ENCODE measurements around the gene PADI1.

PADI1 gene, protein sequence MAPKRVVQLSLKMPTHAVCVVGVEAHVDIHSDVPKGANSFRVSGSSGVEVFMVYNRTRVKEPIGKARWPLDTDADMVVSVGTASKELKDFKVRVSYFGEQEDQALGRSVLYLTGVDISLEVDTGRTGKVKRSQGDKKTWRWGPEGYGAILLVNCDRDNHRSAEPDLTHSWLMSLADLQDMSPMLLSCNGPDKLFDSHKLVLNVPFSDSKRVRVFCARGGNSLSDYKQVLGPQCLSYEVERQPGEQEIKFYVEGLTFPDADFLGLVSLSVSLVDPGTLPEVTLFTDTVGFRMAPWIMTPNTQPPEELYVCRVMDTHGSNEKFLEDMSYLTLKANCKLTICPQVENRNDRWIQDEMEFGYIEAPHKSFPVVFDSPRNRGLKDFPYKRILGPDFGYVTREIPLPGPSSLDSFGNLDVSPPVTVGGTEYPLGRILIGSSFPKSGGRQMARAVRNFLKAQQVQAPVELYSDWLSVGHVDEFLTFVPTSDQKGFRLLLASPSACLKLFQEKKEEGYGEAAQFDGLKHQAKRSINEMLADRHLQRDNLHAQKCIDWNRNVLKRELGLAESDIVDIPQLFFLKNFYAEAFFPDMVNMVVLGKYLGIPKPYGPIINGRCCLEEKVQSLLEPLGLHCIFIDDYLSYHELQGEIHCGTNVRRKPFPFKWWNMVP

GRCh38 chr1:17204546-17205440, at the start of gene PADI1:
Gene PADI1, plus strand, starts transcription at chr1:17205128. Its CDS starts 90 bp downstream, at chr1:17205218.
- no peak for DNase-seq

GRCh38 chr1:17155257-17155920, 49.5 kb upstream of the PADI1 start:
- DNase-seq, result no peak

- no peak for DNase-seq
These were observed 48.8 kb upstream of the PADI1 start for GRCh38 chr1:17156108-17156507.

DNA sequence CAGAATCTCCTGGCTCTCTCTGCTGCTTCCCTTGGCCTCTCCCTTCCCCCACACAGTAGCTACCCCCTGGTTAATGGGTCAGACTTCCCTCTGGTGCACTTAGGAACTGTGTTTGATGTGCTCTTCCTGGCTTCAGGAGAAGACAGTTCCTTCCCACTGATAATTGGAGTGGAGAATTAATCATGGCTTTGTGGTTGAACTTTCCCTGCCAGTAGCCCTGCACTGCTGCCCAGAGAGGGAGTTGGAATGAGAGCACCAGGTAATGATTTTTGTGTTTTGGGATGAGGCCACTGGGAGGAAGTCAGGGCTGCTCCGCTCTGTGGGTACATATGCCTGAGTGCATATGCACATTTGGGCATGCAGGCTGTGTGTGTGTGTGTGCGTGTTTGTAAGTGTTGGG, 46.0 kb upstream of the PADI1 start:
- no peak for DNase-seq

DNA sequence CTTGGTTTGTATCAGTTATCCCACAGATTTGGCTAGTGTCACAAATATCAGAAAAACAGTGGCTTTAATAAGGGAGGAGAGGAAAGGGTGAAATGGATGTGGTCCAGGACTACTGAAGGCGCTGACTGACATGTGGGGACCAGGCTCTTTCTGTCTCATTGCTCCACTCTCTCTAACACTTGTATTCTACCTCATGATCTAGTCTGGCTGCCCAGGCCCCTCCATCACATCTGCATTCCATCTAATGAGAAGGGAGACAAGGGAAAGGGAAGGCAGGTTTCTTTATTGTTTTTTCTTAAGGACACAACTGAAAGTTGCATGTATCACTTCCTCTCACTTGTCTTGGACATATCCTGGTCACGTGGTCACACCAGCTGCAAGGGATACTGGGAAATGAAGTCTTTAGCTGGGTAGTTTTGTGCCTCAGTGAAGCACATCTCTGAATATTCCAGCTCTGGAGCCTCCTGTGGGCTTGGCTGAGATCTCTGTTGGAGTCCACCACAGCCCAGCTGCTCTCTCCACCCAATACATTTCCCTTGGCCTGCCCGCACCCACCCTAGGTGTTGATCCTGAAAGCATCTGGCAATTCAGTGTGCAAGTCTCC, 43.7 kb upstream of the PADI1 start:
- DNase-seq, result no peak

GRCh38 chr1:17161926-17162800, 42.8 kb upstream of the PADI1 start:
- DNase-seq, result no peak

- no peak for DNase-seq
These were observed 42.0 kb upstream of the PADI1 start for GRCh38 chr1:17162941-17163340.

- DNase-seq, result no peak
These were observed 41.6 kb upstream of the PADI1 start for GRCh38 chr1:17163371-17163770.

DNA sequence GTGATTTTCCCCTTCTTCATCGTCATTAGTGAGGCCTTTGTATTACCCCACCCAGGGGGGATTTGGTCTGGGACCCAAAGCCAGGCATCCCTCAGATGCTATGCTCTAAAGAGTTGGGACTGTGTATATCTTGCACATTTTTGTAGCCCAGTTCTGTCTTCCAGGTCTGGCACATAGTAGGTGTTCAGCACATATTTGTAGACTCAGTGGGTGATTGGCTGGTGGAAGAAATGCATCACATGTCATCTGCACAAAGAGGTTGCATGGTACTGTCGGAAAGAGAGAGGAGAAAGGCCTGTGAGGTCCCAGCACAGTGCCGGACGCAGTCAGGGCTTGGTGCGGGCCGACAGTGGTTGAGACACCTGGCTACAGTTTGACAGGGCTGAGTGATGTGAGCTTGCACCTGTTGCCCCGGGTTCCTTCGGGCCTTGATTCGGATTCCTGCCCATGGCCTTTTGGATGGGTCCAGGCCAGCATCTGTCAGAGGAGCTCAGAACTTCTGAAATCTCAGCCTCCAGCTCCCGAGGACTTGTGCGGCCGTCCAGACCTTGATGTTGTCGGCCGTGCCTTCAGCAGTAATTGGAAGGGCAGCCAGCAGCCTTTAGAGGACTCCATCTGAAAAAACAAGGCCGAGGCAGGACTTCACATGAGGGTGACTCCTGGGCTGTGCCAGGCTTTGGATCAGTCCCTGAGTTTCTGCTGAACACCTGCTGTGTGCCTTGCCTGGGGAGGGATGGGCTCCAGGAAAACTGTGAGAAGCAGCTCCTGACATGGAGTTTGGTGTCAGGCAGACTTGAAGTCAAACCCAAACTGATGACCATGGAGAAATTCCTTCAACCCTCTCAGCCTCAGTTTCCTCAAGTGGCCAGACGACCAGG, 40.9 kb upstream of the PADI1 start:
- no peak for DNase-seq

- DNase-seq, result no peak
These were observed 39.1 kb upstream of the PADI1 start for GRCh38 chr1:17165823-17166222.

DNA sequence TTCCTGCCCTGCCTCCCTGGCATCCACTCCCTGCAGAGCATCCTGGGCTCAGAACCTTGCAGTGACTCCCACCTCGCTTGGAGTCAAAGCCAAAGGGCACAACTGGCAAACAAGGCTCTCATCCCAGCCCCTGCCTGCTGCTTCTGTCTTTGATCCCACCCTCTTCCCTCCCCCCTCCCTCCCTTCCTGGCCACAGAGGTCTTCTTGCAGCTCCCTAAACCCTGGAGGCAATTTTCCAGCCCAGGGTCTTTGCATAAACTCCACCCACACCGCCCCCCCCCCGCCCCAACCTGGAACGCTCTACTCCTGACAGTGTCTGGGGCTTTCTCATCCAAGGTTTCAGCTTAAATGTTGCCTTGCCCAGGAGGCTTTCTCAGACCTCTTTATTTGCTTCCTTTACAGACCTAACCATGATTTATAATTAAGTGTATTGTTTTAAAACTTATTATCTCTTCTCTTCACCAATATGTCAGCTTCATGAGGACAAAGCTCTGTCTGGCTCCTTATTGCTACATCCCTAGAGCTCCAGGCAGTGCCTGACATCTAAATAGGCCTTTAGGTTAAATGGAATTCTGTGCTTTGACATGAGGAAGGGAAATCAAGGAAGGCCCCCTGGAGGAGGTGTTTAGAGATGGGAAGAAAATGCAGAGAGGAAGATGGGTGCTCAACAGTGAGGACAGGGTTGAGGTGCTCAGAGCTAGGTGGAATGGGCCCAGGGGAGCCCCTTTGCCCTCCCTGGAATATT, 37.7 kb upstream of the PADI1 start:
- DNase-seq, result no peak

- DNase-seq, result no peak
These were observed 37.2 kb upstream of the PADI1 start for GRCh38 chr1:17167786-17168090.

GRCh38 chr1:17168091-17168876, 36.6 kb upstream of the PADI1 start:
- no peak for DNase-seq

GRCh38 chr1:17170571-17170970, 34.4 kb upstream of the PADI1 start:
- no peak for DNase-seq

GRCh38 chr1:17173217-17173616, 31.7 kb upstream of the PADI1 start:
- no peak for DNase-seq

DNA sequence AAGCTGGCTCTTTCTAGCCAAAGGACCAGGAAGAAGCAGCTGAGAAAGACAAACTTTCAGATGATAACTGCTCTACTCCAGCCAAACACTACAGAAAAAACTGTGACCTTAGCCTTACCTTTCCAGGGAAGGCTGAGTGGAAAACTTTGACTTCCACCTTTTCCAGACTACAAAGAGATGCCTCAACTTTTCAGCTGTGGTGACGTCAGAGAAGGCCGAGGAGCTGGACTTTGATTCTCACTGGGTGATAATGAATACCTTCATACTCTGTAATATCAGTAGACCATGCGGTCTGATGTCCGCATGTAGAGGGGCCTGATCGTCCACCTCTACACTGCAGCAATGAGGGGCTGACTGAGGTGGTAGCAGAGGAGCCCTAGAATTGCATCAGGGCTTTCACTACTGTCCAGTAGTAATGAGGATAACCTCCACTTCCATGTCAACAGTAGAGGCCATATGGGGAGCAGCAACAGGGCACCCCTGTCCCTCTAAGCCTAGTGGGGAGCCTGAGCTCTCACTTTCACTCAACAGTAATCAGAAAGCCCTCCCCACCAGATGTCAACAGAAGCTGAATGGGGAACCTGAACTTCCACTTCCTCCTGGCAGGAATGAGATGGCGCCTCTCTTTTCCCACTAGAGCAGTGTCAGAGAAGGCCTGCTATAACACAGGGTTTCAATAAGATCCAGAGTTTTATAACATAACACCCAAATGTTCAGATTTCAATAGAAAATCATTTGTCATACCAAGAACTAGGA, 28.4 kb upstream of the PADI1 start:
- no peak for DNase-seq

DNA sequence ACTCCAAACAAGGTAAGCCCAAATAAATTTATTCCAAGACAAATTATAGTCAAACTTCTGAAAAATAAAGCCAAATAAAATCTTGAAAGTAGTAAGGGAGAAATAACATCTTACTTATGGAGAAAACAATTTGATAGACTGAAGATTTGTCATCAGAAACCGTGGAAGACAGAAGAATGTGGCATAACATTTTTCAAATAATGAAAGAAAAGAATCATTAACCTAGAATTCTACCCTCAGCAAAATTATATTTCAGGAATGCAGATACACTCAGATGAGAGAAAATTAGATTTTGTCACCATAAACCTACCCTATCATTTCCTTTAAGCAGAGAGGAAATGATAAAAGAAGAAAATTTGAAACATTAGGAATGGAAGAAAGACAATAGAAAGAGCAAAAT, 27.3 kb upstream of the PADI1 start:
- no peak for DNase-seq

All from amygdala (tissue), 56 donors.